OCI-LY1 (cell line): ENCODE measurements around the gene DUSP3.

Source experiments
- EZH2 ChIP-seq: fragments of 200-600 bp; sonication (generic), shearing (Covaris generic); IDR thresholded peaks from 2 replicates; pipeline ENCODE4 v1.8.0; 2017; ENCODE audit warnings: borderline replicate concordance, mixed run types, mild to moderate bottlenecking, antibody characterized with exemption, low read length, moderate library complexity, mixed read lengths
- TF ChIP-seq, protein P1 (sequence below): fragments of 200-600 bp; sonication (generic), shearing (Covaris generic); IDR thresholded peaks from 2 replicates; pipeline ENCODE4 v1.5.1; 2017; ENCODE audit warnings: mild to moderate bottlenecking, antibody characterized with exemption, low read length, moderate library complexity, mixed read lengths

DNA sequence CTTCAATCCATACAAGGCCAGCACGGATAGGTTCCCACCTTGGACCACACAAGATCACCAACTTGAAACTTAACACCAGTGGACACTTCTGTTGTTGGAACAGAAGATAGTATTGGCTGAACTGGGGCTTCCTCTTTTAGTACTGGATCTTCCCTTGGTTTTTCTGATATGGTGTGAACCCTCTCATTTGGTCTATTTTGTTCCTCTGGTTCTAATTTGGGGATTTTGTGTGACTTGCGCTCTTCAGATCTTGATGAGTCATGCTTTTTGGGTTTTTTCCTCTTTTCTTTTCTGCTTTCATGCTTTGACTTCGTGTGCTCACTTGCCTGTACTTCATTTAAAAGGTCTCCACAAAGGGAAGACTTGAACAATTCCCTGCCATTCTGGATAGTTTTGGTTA, 59.2 kb downstream of the DUSP3 start:
- TF ChIP-seq, protein P1, sequence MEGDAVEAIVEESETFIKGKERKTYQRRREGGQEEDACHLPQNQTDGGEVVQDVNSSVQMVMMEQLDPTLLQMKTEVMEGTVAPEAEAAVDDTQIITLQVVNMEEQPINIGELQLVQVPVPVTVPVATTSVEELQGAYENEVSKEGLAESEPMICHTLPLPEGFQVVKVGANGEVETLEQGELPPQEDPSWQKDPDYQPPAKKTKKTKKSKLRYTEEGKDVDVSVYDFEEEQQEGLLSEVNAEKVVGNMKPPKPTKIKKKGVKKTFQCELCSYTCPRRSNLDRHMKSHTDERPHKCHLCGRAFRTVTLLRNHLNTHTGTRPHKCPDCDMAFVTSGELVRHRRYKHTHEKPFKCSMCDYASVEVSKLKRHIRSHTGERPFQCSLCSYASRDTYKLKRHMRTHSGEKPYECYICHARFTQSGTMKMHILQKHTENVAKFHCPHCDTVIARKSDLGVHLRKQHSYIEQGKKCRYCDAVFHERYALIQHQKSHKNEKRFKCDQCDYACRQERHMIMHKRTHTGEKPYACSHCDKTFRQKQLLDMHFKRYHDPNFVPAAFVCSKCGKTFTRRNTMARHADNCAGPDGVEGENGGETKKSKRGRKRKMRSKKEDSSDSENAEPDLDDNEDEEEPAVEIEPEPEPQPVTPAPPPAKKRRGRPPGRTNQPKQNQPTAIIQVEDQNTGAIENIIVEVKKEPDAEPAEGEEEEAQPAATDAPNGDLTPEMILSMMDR = no peak
- TF ChIP-seq EZH2 = no peak
